ENCODE data around the gene PTH2. TPM values are rescaled to one million over a fixed set of nuclear protein-coding genes. Genes with fewer than 3 reads are reported as not detected.
"Not testable (repeated sequence)": the region's sequence is repeated elsewhere in the genome, so short reads cannot be mapped to it uniquely, and the experiment has no call there.

PTH2 gene
- total RNA-seq, 1 donor from 2014 or later = not detected

GRCh38 chr19:49378512-49378911 is 44.7 kb downstream of the PTH2 start:
- no peak for ATAC-seq

- ATAC-seq = no peak
These were observed 48.4 kb downstream of the PTH2 start for GRCh38 chr19:49374665-49375434.

- ATAC-seq = not testable (repeated sequence)
These were observed 50.1 kb downstream of the PTH2 start for GRCh38 chr19:49373174-49373573.

Other genes starting within 250 kb of the PTH2 start
- 0.48 TPM for gene SLC6A16, start 98.2 kb downstream of the PTH2 start, total RNA-seq
- gene CD37, start 88.0 kb downstream of the PTH2 start, total RNA-seq = 3.5 TPM
- 8.0 TPM for gene TEAD2, start 61.0 kb downstream of the PTH2 start, total RNA-seq
- gene DKKL1, start 59.6 kb downstream of the PTH2 start, total RNA-seq = 0.24 TPM
- not detected for gene KASH5, start 35.2 kb downstream of the PTH2 start, total RNA-seq
- gene GFY, start 1.9 kb upstream of the PTH2 start, total RNA-seq = not detected
- gene SLC17A7, start 18.1 kb upstream of the PTH2 start, total RNA-seq = not detected
- gene PIH1D1, start 28.4 kb upstream of the PTH2 start, total RNA-seq = 53.6 TPM
- 27.2 TPM for gene ALDH16A1, start 29.8 kb upstream of the PTH2 start, total RNA-seq
- 3.3 TPM for gene FLT3LG, start 50.8 kb upstream of the PTH2 start, total RNA-seq
- gene RPL13A, start 64.2 kb upstream of the PTH2 start, total RNA-seq = 2,820 TPM
- gene RPS11, start 73.0 kb upstream of the PTH2 start, total RNA-seq = 1,446 TPM
- gene FCGRT, start 89.2 kb upstream of the PTH2 start, total RNA-seq = 30.4 TPM
- gene RCN3, start 104.6 kb upstream of the PTH2 start, total RNA-seq = 1.8 TPM
- gene NOSIP, start 157.1 kb upstream of the PTH2 start, total RNA-seq = 38.6 TPM
- 13.2 TPM for gene PRRG2, start 157.9 kb upstream of the PTH2 start, total RNA-seq
- gene PRR12, start 167.7 kb upstream of the PTH2 start, total RNA-seq = 11.7 TPM
- gene RRAS, start 216.7 kb upstream of the PTH2 start, total RNA-seq = 16.4 TPM
- 31.0 TPM for gene SCAF1, start 218.8 kb upstream of the PTH2 start, total RNA-seq
- gene IRF3, start 242.4 kb upstream of the PTH2 start, total RNA-seq = 38.6 TPM
- gene BCL2L12, start 242.5 kb upstream of the PTH2 start, total RNA-seq = 23.5 TPM